H1 (cell line): ENCODE results near the gene SLC12A5. TPM values are rescaled to one million over a fixed set of nuclear protein-coding genes. Genes with fewer than 3 reads are reported as not detected.

Experiments used
- CTCF ChIA-PET: fragments of 300-600 bp; sonication (Branson Sonifier 250); formaldehyde crosslinking; loops from one replicate; lab custom pipeline; 2021; ENCODE audit not compliant: partially characterized antibody; lab: Charles Lee
- POLR2A ChIA-PET: fragments of 300-600 bp; sonication (Branson Sonifier 250); formaldehyde crosslinking; loops from one replicate; lab custom pipeline; 2021; ENCODE audit warnings: inconsistent platforms; ENCODE audit not compliant: partially characterized antibody; lab: Charles Lee
- DNase-seq, 2 experiments: peaks; one replicate each; pipeline versions ENCODE4 v3.0.0 to v3.0.0-alpha.2; 2010 to 2022; ENCODE audit warnings: low spot score in 2 of 2, low read depth in 1 of 2, mixed read lengths in 1 of 2
- FAIRE-seq: peaks from 2 replicates; lab custom pipeline; 2011; peaks lifted over from hg19 to GRCh38; lab: Jason Lieb, UNC
- H2AFZ ChIP-seq: 2 replicates; pipeline ENCODE4 v1.8.1; 2012; ENCODE audit warnings: low read length, inconsistent platforms
- H2AK5ac ChIP-seq: 2 replicates; pipeline ENCODE4 v1.6.1; 2013; ENCODE audit warnings: low read depth, low read length
- H2BK120ac ChIP-seq: replicated peaks from 2 replicates; pipeline ENCODE3; 2013; ENCODE audit warnings: low read depth, low read length, inconsistent platforms
- H2BK12ac ChIP-seq: 2 replicates; pipeline ENCODE4 v1.6.1; 2013; ENCODE audit warnings: low read depth, low read length
- H2BK15ac ChIP-seq: 2 replicates; pipeline ENCODE4 v1.6.1; 2013; ENCODE audit warnings: low read length
- H2BK20ac ChIP-seq: 2 replicates; pipeline ENCODE4 v1.6.1; 2013; ENCODE audit warnings: low read length
- H2BK5ac ChIP-seq: 2 replicates; pipeline ENCODE4 v1.6.1; 2013; ENCODE audit warnings: low read depth, low read length
- H3K14ac ChIP-seq: 2 replicates; pipeline ENCODE4 v1.6.1; 2013; ENCODE audit warnings: inconsistent platforms; ENCODE audit not compliant: insufficient read length
- H3K18ac ChIP-seq: 2 replicates; pipeline ENCODE4 v1.6.1; 2013; ENCODE audit warnings: low read length; ENCODE audit errors: extremely low read depth
- H3K23ac ChIP-seq: 2 replicates; pipeline ENCODE4 v1.6.1; 2013; ENCODE audit warnings: inconsistent platforms; ENCODE audit not compliant: insufficient read length
- H3K23me2 ChIP-seq: 2 replicates; pipeline ENCODE4 v1.6.1; 2013; ENCODE audit warnings: low read depth, low read length
- H3K27ac ChIP-seq: 2 replicates; pipeline ENCODE4 v1.6.1; 2011; ENCODE audit warnings: low read depth, low read length, inconsistent platforms
- H3K27me3 ChIP-seq, 4 experiments: replicated peaks in 1 of 4; 1 replicate in 1 of 4; 2 replicates in 3 of 4; pipeline versions ENCODE4 v1.6.1 to v1.8.1; 2011 to 2013; ENCODE audit warnings: low read length in 3 of 4, mild to moderate bottlenecking in 3 of 4, inconsistent platforms in 2 of 4, mixed read lengths in 2 of 4, moderate library complexity in 1 of 4; ENCODE audit not compliant: control insufficient read depth in 3 of 4, insufficient read depth in 3 of 4; ENCODE audit errors: extremely low read depth in 1 of 4
- H3K36me3 ChIP-seq, 4 experiments: 2 replicates each; pipeline versions ENCODE4 v1.6.1 to v1.8.1; 2011 to 2013; ENCODE audit warnings: mild to moderate bottlenecking in 4 of 4, low read length in 3 of 4, moderate library complexity in 2 of 4, control low read depth in 1 of 4, inconsistent platforms in 1 of 4; ENCODE audit not compliant: insufficient read depth in 4 of 4, control insufficient read depth in 2 of 4
- H3K4ac ChIP-seq: replicated peaks from 2 replicates; pipeline ENCODE3; 2013; ENCODE audit warnings: low read length, low read depth, mixed read lengths, inconsistent platforms; ENCODE audit not compliant: insufficient read length
- H3K4me1 ChIP-seq, 4 experiments: replicated peaks in 1 of 4; 1 replicate in 1 of 4; 2 replicates in 3 of 4; pipeline versions ENCODE4 v1.6.1 to v1.8.1; 2011 to 2013; ENCODE audit warnings: low read length in 3 of 4, inconsistent platforms in 2 of 4, mixed read lengths in 1 of 4; ENCODE audit not compliant: insufficient read depth in 4 of 4, control insufficient read depth in 3 of 4
- H3K4me2 ChIP-seq, 2 experiments: 2 replicates each; pipeline versions ENCODE4 v1.6.1 to v1.8.1; 2011 to 2013; ENCODE audit warnings: low read depth in 2 of 2, low read length in 2 of 2, control low read depth in 1 of 2, inconsistent platforms in 1 of 2, mild to moderate bottlenecking in 1 of 2; ENCODE audit not compliant: insufficient read depth in 1 of 2
- H3K4me3 ChIP-seq, 4 experiments: fragments of 200-600, 300-600 bp in 1 of 4; sonication (generic), shearing (Covaris generic), sonication (Bioruptor Twin) in 1 of 4; 2 replicates each; pipeline versions ENCODE4 v1.5.1 to v1.8.1; 2011 to 2016; ENCODE audit warnings: low read length in 4 of 4, low read depth in 3 of 4, control low read depth in 2 of 4, inconsistent platforms in 2 of 4, mild to moderate bottlenecking in 2 of 4, mixed read lengths in 1 of 4, moderate library complexity in 1 of 4; ENCODE audit not compliant: insufficient read depth in 2 of 4; ENCODE audit errors: extremely low read depth in 1 of 4
- H3K56ac ChIP-seq: replicated peaks from 2 replicates; pipeline ENCODE3; 2013; ENCODE audit warnings: low read depth, mild to moderate bottlenecking, mixed read lengths, low read length, inconsistent platforms; ENCODE audit not compliant: insufficient read length
- H3K79me1 ChIP-seq: 2 replicates; pipeline ENCODE4 v1.6.1; 2013; ENCODE audit warnings: low read depth, low read length, control low read depth
- H3K79me2 ChIP-seq, 2 experiments: 2 replicates each; pipeline versions ENCODE4 v1.6.1 to v1.8.1; 2012 to 2013; ENCODE audit warnings: low read length in 2 of 2, mild to moderate bottlenecking in 2 of 2, inconsistent platforms in 1 of 2; ENCODE audit not compliant: insufficient read depth in 2 of 2, control insufficient read depth in 1 of 2
- H3K9ac ChIP-seq, 4 experiments: replicated peaks in 1 of 4; 1 replicate in 1 of 4; 2 replicates in 3 of 4; pipeline versions ENCODE4 v1.6.1 to v1.8.1; 2011 to 2013; ENCODE audit warnings: low read depth in 3 of 4, low read length in 3 of 4, control low read depth in 2 of 4, mild to moderate bottlenecking in 2 of 4, moderate library complexity in 2 of 4, inconsistent platforms in 1 of 4; ENCODE audit errors: extremely low read depth in 1 of 4
- H3K9me3 ChIP-seq, 2 experiments: 2 replicates each; pipeline versions ENCODE4 v1.6.1 to v1.8.1; 2012 to 2013; ENCODE audit warnings: mild to moderate bottlenecking in 2 of 2, moderate library complexity in 2 of 2, control low read depth in 1 of 2, inconsistent platforms in 1 of 2, low read depth in 1 of 2, low read length in 1 of 2, mixed read lengths in 1 of 2; ENCODE audit not compliant: insufficient read depth in 2 of 2
- H4K20me1 ChIP-seq, 2 experiments: replicated peaks in 1 of 2; 2 replicates each; pipeline versions ENCODE3 to v1.8.1; 2011 to 2013; ENCODE audit warnings: inconsistent platforms in 2 of 2, low read length in 2 of 2, mild to moderate bottlenecking in 1 of 2; ENCODE audit not compliant: insufficient read depth in 2 of 2, control insufficient read depth in 1 of 2
- H4K5ac ChIP-seq: 2 replicates; pipeline ENCODE4 v1.6.1; 2013; ENCODE audit warnings: low read length, low read depth, mixed read lengths, inconsistent platforms; ENCODE audit not compliant: insufficient read length
- H4K8ac ChIP-seq: 2 replicates; pipeline ENCODE4 v1.8.0; 2013; ENCODE audit warnings: mild to moderate bottlenecking, moderate library complexity, low read length, inconsistent platforms; ENCODE audit not compliant: insufficient read depth; ENCODE audit errors: extremely low read depth
- H4K91ac ChIP-seq: replicated peaks from 2 replicates; pipeline ENCODE3; 2013; ENCODE audit warnings: low read length, mixed read lengths, inconsistent platforms; ENCODE audit not compliant: insufficient read length
- CEBPB ChIP-seq: IDR thresholded peaks from 2 replicates; pipeline ENCODE4 v1.6.1; 2012; ENCODE audit warnings: low read depth, low read length
- CTBP2 ChIP-seq: IDR thresholded peaks from 2 replicates; pipeline ENCODE4 v1.7.0; 2011; ENCODE audit warnings: borderline replicate concordance, mild to moderate bottlenecking, moderate library complexity, mixed read lengths, low read length; ENCODE audit not compliant: insufficient read depth, insufficient read length
- CTCF ChIP-seq, 3 experiments: IDR thresholded peaks; 1 replicate in 2 of 3; 2 replicates in 1 of 3; pipeline versions ENCODE4 v1.5.1 to v1.6.1; 2011; ENCODE audit warnings: low read length in 3 of 3, mild to moderate bottlenecking in 3 of 3, inconsistent platforms in 2 of 3, low read depth in 1 of 3, moderate library complexity in 1 of 3; ENCODE audit not compliant: insufficient read depth in 1 of 3; ENCODE audit errors: control extremely low read depth in 1 of 3
- FOSL1 ChIP-seq: IDR thresholded peaks from 2 replicates; pipeline ENCODE4 v1.6.1; 2011; ENCODE audit warnings: mild to moderate bottlenecking, low read depth, low read length, moderate library complexity; ENCODE audit not compliant: insufficient read depth
- JUND ChIP-seq: IDR thresholded peaks from 2 replicates; pipeline ENCODE4 v1.6.1; 2011; ENCODE audit warnings: mild to moderate bottlenecking, improper control_type of control experiment, low read length
- KDM1A ChIP-seq: fragments of 200-600, 300-600 bp; sonication (generic); IDR thresholded peaks from 2 replicates; pipeline ENCODE4 v1.7.1; 2016; ENCODE audit warnings: mild to moderate bottlenecking, low read length, borderline replicate concordance
- MAFK ChIP-seq: IDR thresholded peaks from 2 replicates; pipeline ENCODE4 v1.6.1; 2012; ENCODE audit warnings: low read depth, mild to moderate bottlenecking, improper control_type of control experiment, low read length
- PHF8 ChIP-seq: fragments of 200-600 bp; sonication (generic); conservative IDR thresholded peaks from 2 replicates; pipeline ENCODE4 v1.7.1; 2012; ENCODE audit warnings: low read depth, mild to moderate bottlenecking, inconsistent platforms, low read length, moderate library complexity
- RXRA ChIP-seq: IDR thresholded peaks from 2 replicates; pipeline ENCODE4 v1.6.1; 2011; ENCODE audit warnings: low read depth, mild to moderate bottlenecking, low read length, moderate library complexity; ENCODE audit not compliant: insufficient read depth
- SIN3A ChIP-seq, 2 experiments: IDR thresholded peaks in 1 of 2; conservative IDR thresholded peaks in 1 of 2; 2 replicates each; pipeline ENCODE4 v1.6.1; 2011 to 2012; ENCODE audit warnings: low read length in 2 of 2, improper control_type of control experiment in 1 of 2, low read depth in 1 of 2, mild to moderate bottlenecking in 1 of 2
- TAF1 ChIP-seq: IDR thresholded peaks from 2 replicates; pipeline ENCODE4 v1.6.1; 2011; ENCODE audit warnings: mild to moderate bottlenecking, low read depth, low read length
- WGBS, 2 experiments: shearing (Covaris generic) in 1 of 2; methylation state at CpG; one replicate each; pipeline versions ENCODE4 v1.1.6 to v1.1.7; 2013 to 2015; ENCODE audit warnings: low lambda C conversion rate in 2 of 2, mixed read lengths in 2 of 2, inconsistent platforms in 1 of 2, low coverage in 1 of 2, missing lambda C conversion rate in 1 of 2; ENCODE audit not compliant: insufficient replicate concordance in 2 of 2, insufficient coverage in 1 of 2, insufficient read length in 1 of 2; ENCODE audit errors: extremely low coverage in 1 of 2, missing lambda C conversion rate in 1 of 2; 5-methylcytosine and 5-hydroxymethylcytosine counted together
- polyA plus RNA-seq, 7 experiments: library from polyadenylated mRNA; depleted of rRNA in 3 of 7; stranded (reverse) in 5 of 7; unstranded in 2 of 7; fragments of >200 nt in 5 of 7; fragments of 200-250 nt in 2 of 7; gene quantifications; 1 replicate in 5 of 7; 2 replicates in 1 of 7; 4 replicates in 1 of 7; pipeline versions ENCODE4 v1.2.1 to v1.2.3, GENCODE V29; 2011 to 2013; ENCODE audit warnings: missing spikeins in 2 of 7, mixed read lengths in 2 of 7
- total RNA-seq: library from RNA; stranded (reverse); fragmentation: NEBNext Ultra II Directional; extraction: Animal tissue kit (Norgen Biotek cat#: 25700); gene quantifications from 2 replicates; pipeline ENCODE4 v1.2.1, GENCODE V29; 2021

SLC12A5 gene
- total and polyA plus RNA-seq, 2 of the 8 experiments (the other 6 are each of a cell fraction or from before 2014, with no cell fraction given): 1.9 to 7.3 TPM

- 89% methylated on average over 8 of the region's 8 CpGs; no CpG with 5 or more reads in 1 of the 2 experiments for WGBS, 2 experiments
- Histone ChIP-seq H4K91ac (no peak overlapping the region), H3K79me2 (peaks cover 17 to 70% of the 10 kb centered on the region in 2 experiments), H3K4me2 (no peak overlapping the region), H3K4me1 (peaks cover 0 to 6% (median 2%) of the 10 kb centered on the region in 4 experiments; a peak in 4 of 7 replicates), H2AK5ac (no peak overlapping the region), H2AFZ (no peak overlapping the region), H3K36me3 (no peaks in the 10 kb centered on the region), H3K27ac (no peak overlapping the region), H4K5ac (no peak overlapping the region), H3K27me3 (no peaks in the 10 kb centered on the region), H3K23ac (no peak overlapping the region), H3K4me3 (no peak overlapping the region), H2BK5ac (no peak overlapping the region), H3K56ac (no peak overlapping the region), H2BK12ac (no peak overlapping the region), H3K14ac (no peak overlapping the region), H2BK120ac (no peak overlapping the region), H2BK15ac (no peak overlapping the region), H3K18ac (no peak overlapping the region), H3K4ac (no peak overlapping the region), H4K20me1 (peaks cover 13 to 16% of the 10 kb centered on the region in 2 experiments), H2BK20ac (no peak overlapping the region), H3K9me3 (no peaks in the 10 kb centered on the region), H3K79me1 (peaks cover 5% of the 10 kb centered on the region; the same call in 1 of the 2 replicates), H4K8ac (no peak overlapping the region), H3K23me2 (no peaks in the 10 kb centered on the region; the same call in 1 of the 2 replicates), H3K9ac (no peak overlapping the region)
- FAIRE-seq: no peak
- ChIA-PET CTCF (interaction anchor here (0.7 to 2.4 kb wide), 3 partner anchors 10 to 637 kb away, joined by 3 to 10 read pairs (median 5); no protein-coding TSS in a partner anchor), POLR2A (interaction anchor here (1.0 to 3.0 kb wide), 6 partner anchors 8 to 59 kb away, joined by 3 to 32 read pairs (median 8); no protein-coding TSS in a partner anchor)
- no peak for DNase-seq
- TF ChIP-seq CTCF (IDR thresholded peaks at IDR 0.05; ENCODE audit: control extremely low read depth in 1 of 3, insufficient read depth in 1 of 3, low read depth in 1 of 3, low read length in 3 of 3) (no peak), CEBPB (no peak), MAFK (no peak), RXRA (no peak), SIN3A (conservative IDR thresholded peaks at IDR 0.05 in 1 of 2, IDR thresholded peaks at IDR 0.05 in 1 of 2; ENCODE audit: low read depth in 1 of 2, low read length in 2 of 2) (no peak), FOSL1 (no peak), PHF8 (no peak), KDM1A (no peak), CTBP2 (no peak), TAF1 (no peak), JUND (no peak)
Measured at GRCh38 chr20:46087161-46087560, 58.1 kb downstream of the SLC12A5 start.
